NOMO-1 treated with dmso at 0.1 percent for 144 hours (cell line): ENCODE measurements around the gene WDR49.
A peak's percentile ranks its signal among the peaks of the same experiment; 100 is the strongest.

Experiments
- DNase-seq: peaks from one replicate; lab custom pipeline; 2025; ENCODE audit not compliant: unreplicated experiment; lab: John Stamatoyannopoulos, UW

WDR49 gene

GRCh38 chr3:167653760-167654159 lies at the start of gene WDR49:
WDR49 (minus strand) TSS chr3:167653942; CDS start chr3:167653425, 517 bp downstream.
- peak; percentile 70 for DNase-seq

GRCh38 chr3:167700926-167701325 lies 47.2 kb upstream of the WDR49 start:
- DNase-seq = no peak

- no peak for DNase-seq
Observed at GRCh38 chr3:167700046-167700445, 46.3 kb upstream of the WDR49 start.

DNA sequence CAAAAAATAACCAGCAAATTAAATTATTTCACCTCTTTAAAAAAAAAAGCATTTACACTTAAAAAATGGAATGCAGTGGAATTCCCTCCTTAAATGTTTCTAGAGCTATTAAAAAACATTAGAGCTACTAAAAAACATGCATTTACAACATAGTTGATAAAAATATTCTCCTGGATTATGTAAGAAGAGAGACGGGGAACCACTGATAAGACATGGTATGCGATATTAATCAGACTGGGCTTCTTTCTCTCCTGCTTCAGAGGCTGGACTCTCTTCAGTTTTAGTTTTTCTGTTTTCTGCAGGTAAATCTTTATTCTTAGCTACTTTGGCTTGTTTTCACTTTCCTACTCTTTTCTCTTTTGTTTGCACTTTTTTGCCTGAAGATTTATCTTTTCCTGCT lies 40.4 kb upstream of the WDR49 start:
- DNase-seq = no peak

GRCh38 chr3:167691366-167691765 lies 37.6 kb upstream of the WDR49 start:
- peak; percentile 52 for DNase-seq

DNA sequence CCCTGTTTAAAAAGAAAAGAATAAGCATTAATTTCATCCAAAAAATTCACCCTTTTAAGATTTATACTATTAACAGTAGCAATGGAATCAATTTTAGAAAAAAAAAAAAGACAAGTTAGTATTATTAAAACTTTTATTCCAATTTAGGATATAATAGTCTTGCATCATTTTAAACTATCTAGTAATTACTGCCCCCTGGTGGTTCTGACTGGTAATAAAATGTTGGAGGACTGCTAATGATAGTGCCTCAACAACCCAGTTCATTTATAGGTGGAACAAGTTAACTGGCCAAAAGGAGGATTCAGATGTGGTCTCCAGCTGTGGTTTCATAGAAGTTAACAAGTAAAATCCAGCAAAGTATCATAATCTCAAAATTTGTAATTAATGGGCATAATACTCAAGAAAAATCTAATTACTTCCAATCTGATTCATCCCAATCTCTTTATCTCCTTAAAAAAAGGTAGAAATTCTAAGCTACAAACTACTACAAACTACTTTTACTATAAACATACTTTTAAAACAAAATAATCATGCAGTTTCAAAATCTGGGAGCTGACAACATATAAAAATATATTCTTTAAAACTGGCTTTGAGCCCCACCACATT lies 30.7 kb upstream of the WDR49 start:
- peak; percentile 35 for DNase-seq

GRCh38 chr3:167679526-167679925 lies 25.8 kb upstream of the WDR49 start:
- no peak for DNase-seq

- DNase-seq = no peak
Observed at GRCh38 chr3:167675848-167676247, 22.1 kb upstream of the WDR49 start.

- DNase-seq = no peak
Observed at GRCh38 chr3:167673221-167673620, 19.5 kb upstream of the WDR49 start.

- no peak for DNase-seq
Observed at GRCh38 chr3:167671878-167672427, 18.2 kb upstream of the WDR49 start.

DNA sequence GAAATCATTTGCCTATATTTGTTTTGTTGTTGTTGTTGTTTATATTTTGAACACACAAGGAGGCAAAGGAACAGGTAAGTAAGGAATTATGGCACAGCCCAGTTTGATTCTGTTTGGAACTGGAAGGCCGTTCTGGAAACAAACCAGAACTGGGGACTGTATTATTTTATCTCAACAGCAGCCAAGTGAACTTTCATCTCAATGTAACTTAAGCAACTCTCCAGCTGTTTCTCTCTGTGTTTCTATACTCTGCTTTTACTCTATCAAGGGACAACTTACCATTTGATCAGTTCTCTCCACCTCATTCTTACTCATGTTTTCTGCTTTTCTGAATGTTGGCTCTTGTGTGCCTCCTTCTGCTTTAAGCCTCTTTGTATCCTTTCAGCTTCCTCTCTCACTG lies 16.0 kb upstream of the WDR49 start:
- no peak for DNase-seq

DNA sequence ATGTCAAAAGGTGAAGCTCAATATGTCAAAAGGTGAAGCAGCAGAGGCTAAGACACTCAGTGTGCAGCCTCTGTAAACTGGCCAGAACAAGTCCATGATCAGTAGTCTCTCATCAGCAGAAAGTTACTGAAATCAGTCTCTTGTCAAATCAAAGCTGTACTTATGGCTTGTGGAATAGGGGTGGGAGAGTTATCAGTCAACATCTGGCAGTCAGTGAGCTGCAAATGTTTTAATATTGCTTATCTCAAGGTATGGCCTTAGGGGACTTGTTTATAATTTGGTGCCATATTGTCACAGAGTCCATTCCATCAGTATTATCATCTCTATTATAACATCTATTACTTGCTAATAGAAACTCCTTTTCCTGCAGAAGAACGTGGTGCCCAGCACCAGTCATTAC lies 14.9 kb upstream of the WDR49 start:
- DNase-seq = no peak

- no peak for DNase-seq
Observed at GRCh38 chr3:167666563-167666962, 12.8 kb upstream of the WDR49 start.

GRCh38 chr3:167662919-167663400 lies 9.2 kb upstream of the WDR49 start:
- DNase-seq = peak; percentile 74

DNA sequence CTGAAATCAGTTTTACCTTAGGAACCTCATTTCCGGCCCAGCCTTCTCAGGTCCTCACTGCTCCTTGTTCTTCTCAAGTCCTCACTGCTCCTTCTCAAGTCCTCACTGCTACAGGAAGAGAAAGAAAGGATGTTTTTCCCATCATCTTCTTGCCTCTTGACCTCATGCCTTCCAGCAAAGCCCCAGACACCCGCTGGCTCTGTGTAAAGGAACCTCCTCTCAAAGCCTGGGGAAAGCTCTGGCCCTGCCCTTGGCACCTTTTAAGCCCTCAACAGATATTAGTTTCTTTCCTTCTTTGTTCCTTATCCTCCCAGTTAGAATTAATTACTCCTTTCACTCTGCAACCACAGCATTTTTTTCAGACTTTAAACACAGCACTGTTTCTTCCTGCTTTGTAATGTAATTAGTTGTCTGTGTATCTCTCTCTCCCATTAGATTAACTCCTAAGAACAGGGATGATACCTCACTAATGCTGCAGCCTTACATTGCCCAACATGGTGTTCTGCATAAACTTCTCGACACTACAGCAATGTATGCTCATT lies 4.0 kb upstream of the WDR49 start:
- no peak for DNase-seq

DNA sequence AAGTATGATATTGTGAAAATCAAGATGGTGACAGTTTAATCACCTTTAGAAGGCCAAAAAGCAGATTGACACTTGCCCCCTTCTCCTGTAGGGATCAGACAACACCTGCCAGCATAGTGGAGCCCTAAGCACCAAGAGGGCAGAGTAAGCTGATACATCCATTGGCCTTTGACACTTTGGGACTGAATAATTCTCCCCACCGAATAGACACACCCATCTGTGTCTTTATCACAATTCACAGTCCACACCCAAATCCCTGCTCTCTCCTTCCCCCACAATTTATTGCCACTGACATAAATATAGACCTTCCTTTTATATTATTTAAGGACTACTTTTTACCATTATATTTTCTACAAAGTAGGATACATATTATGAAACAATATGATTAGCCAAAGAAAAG lies 3.1 kb upstream of the WDR49 start:
- DNase-seq = no peak

DNA sequence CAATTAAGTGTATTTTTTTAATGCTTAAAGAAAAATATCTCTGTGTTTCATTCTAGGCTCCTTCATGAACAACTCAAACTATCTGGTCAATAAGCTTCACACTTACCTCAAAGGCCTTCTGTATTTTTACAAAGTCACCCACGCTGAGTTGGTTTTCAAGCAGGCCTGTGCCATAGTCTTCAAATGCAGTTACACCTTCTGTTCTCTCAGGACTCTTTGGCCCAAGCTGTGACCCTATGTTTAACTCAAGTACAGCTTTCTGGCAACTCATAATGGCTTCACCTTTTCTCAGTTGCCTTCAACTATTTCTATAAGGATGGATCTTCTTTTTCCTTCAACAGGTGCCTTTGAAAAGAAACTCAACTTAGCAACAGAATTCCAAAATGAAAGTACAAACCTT lies 587 bp downstream of the WDR49 start:
- peak; percentile 36 for DNase-seq

- no peak for DNase-seq
Observed at GRCh38 chr3:167651826-167652225, 1.9 kb downstream of the WDR49 start.

DNA sequence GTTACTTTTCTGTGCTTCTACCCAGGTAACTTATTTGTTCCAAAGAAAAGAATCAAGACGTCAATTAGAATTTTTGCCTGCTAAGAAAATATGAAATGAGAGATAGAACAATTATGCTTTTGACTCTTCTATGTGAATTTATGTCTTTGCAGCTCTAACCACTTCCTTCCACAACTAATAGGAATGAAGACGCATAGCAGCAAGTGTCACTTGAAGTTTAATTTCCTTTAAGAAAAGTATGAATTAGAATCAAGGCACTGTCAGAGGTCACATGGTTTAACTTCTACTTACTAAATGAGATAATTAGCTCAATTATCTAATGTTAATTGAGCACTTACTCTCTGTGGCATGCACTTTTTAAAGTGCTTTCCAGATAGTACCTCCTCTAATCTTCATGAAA lies 3.3 kb downstream of the WDR49 start:
- DNase-seq = no peak

- DNase-seq = no peak
Observed at GRCh38 chr3:167649746-167650145, 4.0 kb downstream of the WDR49 start.

DNA sequence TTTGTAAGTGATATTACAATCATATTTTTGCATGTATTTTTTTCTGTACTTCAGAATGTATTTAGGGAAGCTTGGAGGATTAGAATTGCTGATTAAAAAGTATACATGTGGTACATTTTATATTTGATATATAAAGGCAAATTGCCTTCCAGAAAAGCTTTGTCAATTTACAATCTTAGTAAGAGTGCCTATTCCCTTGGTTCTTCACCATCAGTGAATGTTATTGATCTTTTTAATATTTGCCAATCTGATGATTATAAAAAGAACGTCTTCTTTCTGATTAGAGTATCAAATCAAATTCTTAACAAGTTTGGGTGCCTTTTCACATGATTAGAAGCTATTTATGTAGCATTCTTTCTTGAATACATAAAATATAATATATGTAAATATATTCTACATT lies 9.1 kb downstream of the WDR49 start:
- no peak for DNase-seq

GRCh38 chr3:167631471-167631870 lies 22.3 kb downstream of the WDR49 start:
- no peak for DNase-seq

DNA sequence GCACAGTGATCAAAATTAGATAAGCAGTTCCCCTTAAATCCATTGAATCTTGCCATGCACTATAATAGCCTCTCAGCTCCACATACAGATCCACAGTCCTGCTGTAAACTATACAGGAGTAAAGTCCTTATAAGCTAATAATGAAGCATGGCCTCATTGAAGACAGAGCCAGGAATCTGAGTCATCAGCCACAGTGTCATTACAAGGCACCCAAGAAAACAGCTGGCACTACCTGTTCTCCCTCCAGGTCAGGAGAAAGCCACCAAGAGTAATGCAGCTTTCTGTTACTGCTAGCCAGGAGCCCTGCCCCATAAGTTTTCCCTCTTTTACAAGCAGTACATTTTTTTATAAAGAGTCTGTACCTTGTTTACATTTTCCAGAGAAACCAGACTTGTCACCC lies 27.3 kb downstream of the WDR49 start:
- DNase-seq = no peak
